NB4 (cell line): ENCODE results near the gene CLSTN2.

Experiments used
- CTCF ChIP-seq: IDR thresholded peaks from one replicate; pipeline ENCODE4 v1.5.1; 2012; ENCODE audit warnings: low read depth, low read length
- MYC ChIP-seq: IDR thresholded peaks from 2 replicates; pipeline ENCODE4 v1.6.1; 2011; ENCODE audit warnings: low read depth, low read length

- TF ChIP-seq MYC (no peak), CTCF (no peak)
Observed at GRCh38 chr3:140530603-140531002, 595.6 kb downstream of the CLSTN2 start.
